ENCODE data around the gene AFAP1. TPM values are rescaled to one million over a fixed set of nuclear protein-coding genes. Genes with fewer than 3 reads are reported as not detected.
A peak's percentile ranks its signal among the peaks of the same experiment; 100 is the strongest.

The AFAP1 gene
- total RNA-seq, 1 donor from 2014 or later: 29.8 TPM

- DNase-seq (ENCODE audit: low read depth in 2 of 2): peak in 1 of 2 donors; percentile 29
Observed at GRCh38 chr4:7806338-7807090, 133.1 kb downstream of the AFAP1 start.

GRCh38 chr4:7805533-7806337 lies 133.9 kb downstream of the AFAP1 start:
- DNase-seq (ENCODE audit: low read depth in 2 of 2): peak; percentile 83 to 85

- DNase-seq (ENCODE audit: low read depth in 2 of 2): peak in 1 of 2 donors; percentile 21
Observed at GRCh38 chr4:7804756-7805385, 134.8 kb downstream of the AFAP1 start.

- DNase-seq (ENCODE audit: low read depth in 2 of 2): peak; percentile 74 to 84
Observed at GRCh38 chr4:7803992-7804755, 135.5 kb downstream of the AFAP1 start.

GRCh38 chr4:7803371-7803770 lies 136.3 kb downstream of the AFAP1 start:
- DNase-seq (ENCODE audit: low read depth in 2 of 2): no peak

- peak; percentile 81 to 84 for DNase-seq (ENCODE audit: low read depth in 2 of 2)
Observed at GRCh38 chr4:7802093-7802726, 137.5 kb downstream of the AFAP1 start.

- no peak for DNase-seq (ENCODE audit: low read depth in 2 of 2)
Observed at GRCh38 chr4:7801641-7802040, 138.0 kb downstream of the AFAP1 start.

- DNase-seq (ENCODE audit: low read depth in 2 of 2): no peak
Observed at GRCh38 chr4:7801001-7801400, 138.7 kb downstream of the AFAP1 start.

GRCh38 chr4:7800410-7800809 lies 139.3 kb downstream of the AFAP1 start:
- no peak for DNase-seq (ENCODE audit: low read depth in 2 of 2)

- DNase-seq (ENCODE audit: low read depth in 2 of 2): no peak
Observed at GRCh38 chr4:7799736-7800135, 139.9 kb downstream of the AFAP1 start.

- DNase-seq (ENCODE audit: low read depth in 2 of 2): no peak
Observed at GRCh38 chr4:7799306-7799705, 140.4 kb downstream of the AFAP1 start.

GRCh38 chr4:7798178-7798995 lies 141.3 kb downstream of the AFAP1 start:
- peak in 1 of 2 donors; percentile 36 for DNase-seq (ENCODE audit: low read depth in 2 of 2)

- DNase-seq (ENCODE audit: low read depth in 2 of 2): no peak
Observed at GRCh38 chr4:7797330-7797729, 142.3 kb downstream of the AFAP1 start.

GRCh38 chr4:7795983-7796382 lies 143.7 kb downstream of the AFAP1 start:
- no peak for DNase-seq (ENCODE audit: low read depth in 2 of 2)

- DNase-seq (ENCODE audit: low read depth in 2 of 2): no peak
Observed at GRCh38 chr4:7793186-7793585, 146.5 kb downstream of the AFAP1 start.

- peak in 1 of 2 donors; percentile 56 for DNase-seq (ENCODE audit: low read depth in 2 of 2)
Observed at GRCh38 chr4:7792616-7793015, 147.0 kb downstream of the AFAP1 start.

GRCh38 chr4:7790999-7791398 lies 148.7 kb downstream of the AFAP1 start:
- no peak for DNase-seq (ENCODE audit: low read depth in 2 of 2)

- DNase-seq (ENCODE audit: low read depth in 2 of 2): no peak
Observed at GRCh38 chr4:7790023-7790422, 149.6 kb downstream of the AFAP1 start.

- no peak for DNase-seq (ENCODE audit: low read depth in 2 of 2)
Observed at GRCh38 chr4:7788694-7789425, 150.8 kb downstream of the AFAP1 start.
